IPS-18c (cell line): ENCODE results near the gene TMTC1.

Experiments used
- H3K4me3 ChIP-seq: 2 replicates; pipeline ENCODE4 v1.7.0; 2013; ENCODE audit warnings: low read depth, mild to moderate bottlenecking, low read length, moderate library complexity; ENCODE audit not compliant: insufficient read depth
- H3K9me3 ChIP-seq: one replicate; pipeline ENCODE4 v1.6.1; 2013; ENCODE audit warnings: mild to moderate bottlenecking, low read length, moderate library complexity; ENCODE audit not compliant: control insufficient read depth, insufficient read depth

The TMTC1 gene

GRCh38 chr12:29622251-29622650, 161.5 kb downstream of the TMTC1 start:
- H3K9me3 ChIP-seq, result no peaks in the 10 kb centered on the region
- H3K4me3 ChIP-seq, result no peak overlapping the region

GRCh38 chr12:29620030-29620429, 163.7 kb downstream of the TMTC1 start:
- H3K9me3 ChIP-seq, result no peaks in the 10 kb centered on the region
- no peak overlapping the region for H3K4me3 ChIP-seq

DNA sequence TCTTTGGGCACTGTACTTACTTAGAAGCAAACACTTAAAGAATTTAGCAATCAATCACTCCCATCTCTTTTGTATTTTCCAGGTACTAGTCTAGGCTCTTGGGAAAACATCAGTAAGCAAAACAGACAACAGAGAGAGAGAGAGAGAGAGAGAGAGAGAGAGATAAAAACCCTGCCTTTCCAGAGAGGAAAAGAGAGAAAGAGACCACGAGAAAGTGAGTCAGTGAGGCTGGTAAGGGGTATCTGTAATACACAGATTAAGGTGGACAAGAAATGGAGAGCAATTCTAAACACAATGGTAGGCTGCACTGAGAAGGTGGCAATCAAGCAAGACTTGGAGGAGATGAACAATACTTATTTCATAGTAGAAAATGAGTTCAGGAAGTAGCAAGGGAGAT, 166.3 kb downstream of the TMTC1 start:
- Histone ChIP-seq H3K9me3 (no peaks in the 10 kb centered on the region), H3K4me3 (no peak overlapping the region)

DNA sequence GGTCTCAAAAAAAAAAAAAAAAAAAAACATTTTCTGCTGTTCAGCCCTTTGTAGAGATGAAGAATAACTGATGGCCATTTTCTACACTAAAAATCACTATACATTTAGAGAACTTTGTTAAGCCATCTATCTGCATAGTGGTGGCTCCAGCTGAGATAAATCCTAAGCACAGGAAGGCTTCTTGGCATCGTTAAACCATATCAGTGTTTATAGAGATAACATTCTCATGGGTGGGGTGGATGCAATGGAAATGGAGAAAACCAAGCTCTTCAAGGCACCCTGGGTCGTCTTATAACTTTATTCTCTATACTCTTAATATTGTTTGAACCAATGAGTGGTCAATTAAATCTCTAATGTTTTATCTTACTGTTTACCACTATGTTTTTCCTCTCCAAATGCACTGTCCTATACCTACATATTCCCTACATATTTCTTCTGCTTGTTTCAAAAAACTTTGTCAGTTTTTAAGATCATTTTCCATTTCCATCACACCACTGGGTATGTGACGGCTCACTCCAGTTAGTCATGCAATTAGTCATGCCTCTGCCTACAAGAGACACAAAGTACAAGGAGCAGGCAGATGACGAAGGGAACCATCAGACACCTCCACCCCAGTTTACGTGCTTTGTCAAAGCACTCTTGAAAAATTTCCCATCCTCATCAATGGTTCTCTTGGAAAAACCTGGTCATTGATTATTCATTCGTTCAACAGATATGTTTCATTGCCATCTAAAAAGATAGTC, 166.9 kb downstream of the TMTC1 start:
- no peaks in the 10 kb centered on the region for H3K9me3 ChIP-seq
- H3K4me3 ChIP-seq, result no peak overlapping the region

GRCh38 chr12:29614694-29615325, 168.9 kb downstream of the TMTC1 start:
- H3K4me3 ChIP-seq, result no peak overlapping the region
- H3K9me3 ChIP-seq, result no peaks in the 10 kb centered on the region

DNA sequence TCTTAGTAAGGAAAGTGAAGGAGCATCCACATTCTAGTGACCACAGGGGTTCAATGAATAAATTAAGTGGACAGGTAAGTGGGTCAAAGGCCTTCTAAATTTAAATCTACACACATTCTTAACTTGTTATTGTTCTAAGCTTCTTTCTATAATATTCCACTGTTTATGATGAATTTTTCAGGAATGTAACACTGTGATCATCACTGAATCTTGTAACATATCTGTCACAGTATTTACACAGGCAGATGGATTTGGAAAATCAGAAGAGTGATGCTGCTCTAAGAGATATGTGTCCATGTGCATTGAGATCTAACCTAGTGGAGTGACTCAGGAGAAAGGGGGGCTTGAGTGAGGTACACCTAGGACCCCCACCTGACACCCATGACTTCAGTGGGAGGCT, 170.8 kb downstream of the TMTC1 start:
- no peaks in the 10 kb centered on the region for H3K9me3 ChIP-seq
- H3K4me3 ChIP-seq, result no peak overlapping the region

DNA sequence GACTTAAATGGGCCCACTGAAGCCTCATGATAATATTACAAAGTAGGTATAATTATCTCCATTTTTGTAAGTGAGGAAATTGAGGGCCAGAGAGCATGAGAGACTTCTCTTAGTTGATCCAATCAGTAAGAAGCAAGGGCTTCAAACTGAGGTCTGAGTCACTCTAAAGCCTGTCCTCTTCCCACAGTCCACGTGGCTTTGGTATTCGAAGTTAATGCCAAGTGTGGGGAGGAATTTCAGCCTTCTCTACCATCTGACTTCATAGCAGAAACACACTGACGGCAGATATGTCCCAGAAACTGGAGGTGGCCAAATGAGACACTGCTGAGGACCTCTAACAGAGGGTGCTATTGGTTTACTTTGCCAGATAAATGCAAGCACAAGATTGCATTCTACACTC, 171.8 kb downstream of the TMTC1 start:
- Histone ChIP-seq H3K4me3 (no peak overlapping the region), H3K9me3 (no peaks in the 10 kb centered on the region)

GRCh38 chr12:29610473-29611170, 173.1 kb downstream of the TMTC1 start:
- Histone ChIP-seq H3K9me3 (no peaks in the 10 kb centered on the region), H3K4me3 (no peak overlapping the region)

GRCh38 chr12:29609431-29610215, 174.1 kb downstream of the TMTC1 start:
- Histone ChIP-seq H3K9me3 (no peaks in the 10 kb centered on the region), H3K4me3 (no peak overlapping the region)

- no peak overlapping the region for H3K4me3 ChIP-seq
- no peaks in the 10 kb centered on the region for H3K9me3 ChIP-seq
These were observed 175.2 kb downstream of the TMTC1 start for GRCh38 chr12:29608581-29608980.

GRCh38 chr12:29599381-29599780, 184.4 kb downstream of the TMTC1 start:
- Histone ChIP-seq H3K4me3 (no peak overlapping the region), H3K9me3 (no peaks in the 10 kb centered on the region)

GRCh38 chr12:29595071-29595755, 188.5 kb downstream of the TMTC1 start:
- no peak overlapping the region for H3K4me3 ChIP-seq

GRCh38 chr12:29593001-29593400, 190.7 kb downstream of the TMTC1 start:
- H3K4me3 ChIP-seq, result no peak overlapping the region
- no peaks in the 10 kb centered on the region for H3K9me3 ChIP-seq

More at GRCh38 chr12:29595071-29595755, 188.5 kb downstream of the TMTC1 start:
- no peaks in the 10 kb centered on the region for H3K9me3 ChIP-seq

GRCh38 chr12:29591140-29592020, 192.4 kb downstream of the TMTC1 start:
- Histone ChIP-seq H3K4me3 (no peak overlapping the region; the same call in 1 of the 2 replicates), H3K9me3 (no peaks in the 10 kb centered on the region)

- Histone ChIP-seq H3K4me3 (no peak overlapping the region), H3K9me3 (no peaks in the 10 kb centered on the region)
These were observed 193.9 kb downstream of the TMTC1 start for GRCh38 chr12:29589851-29590250.

DNA sequence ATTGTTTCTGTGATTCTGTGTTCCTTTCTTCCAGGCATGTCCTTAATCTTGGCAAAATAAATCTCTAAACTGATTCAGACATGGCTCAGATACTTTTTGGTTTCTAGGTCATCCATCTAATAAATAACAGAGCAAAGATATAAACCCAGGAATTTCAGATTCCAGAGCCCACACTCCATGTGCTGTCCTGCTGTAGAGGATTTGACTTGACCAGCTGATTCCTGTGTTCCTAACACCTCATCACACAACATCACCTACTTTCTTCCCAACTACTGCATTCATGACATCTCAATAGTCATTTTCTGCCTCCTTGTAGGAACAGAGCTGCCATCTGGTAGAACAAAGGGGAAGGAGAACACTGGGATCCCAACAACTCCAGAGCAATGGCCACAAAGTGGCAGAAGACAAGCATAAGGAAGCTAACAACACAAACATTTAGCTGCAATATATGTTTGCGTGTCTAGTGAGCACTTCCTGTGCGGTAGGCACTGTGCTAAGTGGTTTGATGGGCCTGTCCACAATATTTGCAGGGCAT, 194.4 kb downstream of the TMTC1 start:
- H3K4me3 ChIP-seq, result no peak overlapping the region
- H3K9me3 ChIP-seq, result no peaks in the 10 kb centered on the region
